Subcutaneous adipose tissue (tissue), 4 donors: Measurements from ENCODE around the gene RALB. TPM values are rescaled to one million over a fixed set of nuclear protein-coding genes. Genes with fewer than 3 reads are reported as not detected.

Experiments
- CTCF ChIP-seq: fragments of 450-650 bp; IDR thresholded peaks from one replicate; pipeline ENCODE4 v1.5.1; 2016; ENCODE audit warnings: low read depth, mild to moderate bottlenecking, control low read depth, antibody characterized with exemption, moderate library complexity
- total RNA-seq, 4 donors: library from RNA; depleted of rRNA; stranded (reverse); fragments of >200 nt; gene quantifications; one replicate each; pipeline ENCODE4 v1.1.0, GENCODE V29; 2016

Gene RALB
- total RNA-seq, 4 donors from 2014 or later: 54.2 to 84.0 (median 56.8) TPM

- no peak for TF ChIP-seq CTCF
These were observed 17.2 kb downstream of the RALB start for GRCh38 chr2:120269816-120270215.

- no peak for TF ChIP-seq CTCF
These were observed 19.2 kb downstream of the RALB start for GRCh38 chr2:120271711-120272379.

- TF ChIP-seq CTCF: no peak
These were observed 20.3 kb downstream of the RALB start for GRCh38 chr2:120272763-120273481.

- TF ChIP-seq CTCF: no peak
These were observed 23.2 kb downstream of the RALB start for GRCh38 chr2:120275617-120276400.

GRCh38 chr2:120277505-120278205 lies 25.0 kb downstream of the RALB start:
- no peak for TF ChIP-seq CTCF

GRCh38 chr2:120278901-120279300 lies 26.2 kb downstream of the RALB start:
- no peak for TF ChIP-seq CTCF
